ENCODE data around the gene SLC2A1. TPM values are rescaled to one million over a fixed set of nuclear protein-coding genes. Genes with fewer than 3 reads are reported as not detected.
A peak's percentile ranks its signal among the peaks of the same experiment; 100 is the strongest.

Gene SLC2A1
- total RNA-seq, 6 donors from 2014 or later: 6.3 to 24.3 (median 10.5) TPM

DNA sequence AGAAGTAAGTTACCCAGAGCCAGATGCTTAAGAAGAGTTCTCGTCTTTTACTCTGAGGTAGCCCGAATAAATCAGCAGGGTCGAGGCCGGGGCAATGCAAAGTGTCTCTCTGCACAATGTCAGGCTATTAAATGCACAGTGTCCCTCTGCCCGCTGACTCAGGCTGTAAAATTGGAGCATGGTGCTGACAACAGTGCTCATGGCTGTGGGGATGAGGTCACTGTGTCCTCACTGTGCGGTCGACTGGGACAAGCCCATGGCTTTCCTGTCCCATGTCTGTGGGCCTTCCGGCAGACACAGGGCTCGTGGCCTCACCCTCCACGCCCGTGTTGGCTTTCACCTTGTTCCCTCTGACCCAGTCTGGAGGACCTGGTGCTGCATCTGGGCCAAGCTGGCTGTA is 14.6 kb upstream of the SLC2A1 start:
- H3K4me1 ChIP-seq: no peaks in the 10 kb centered on the region
- H3K27me3 ChIP-seq: no peaks in the 10 kb centered on the region
- no peaks in the 10 kb centered on the region for H3K9me3 ChIP-seq
- WGBS, 2 donors: 87 to 88% methylated on average over 6 to 11 of the region's 11 CpGs
- TF ChIP-seq, protein P1, sequence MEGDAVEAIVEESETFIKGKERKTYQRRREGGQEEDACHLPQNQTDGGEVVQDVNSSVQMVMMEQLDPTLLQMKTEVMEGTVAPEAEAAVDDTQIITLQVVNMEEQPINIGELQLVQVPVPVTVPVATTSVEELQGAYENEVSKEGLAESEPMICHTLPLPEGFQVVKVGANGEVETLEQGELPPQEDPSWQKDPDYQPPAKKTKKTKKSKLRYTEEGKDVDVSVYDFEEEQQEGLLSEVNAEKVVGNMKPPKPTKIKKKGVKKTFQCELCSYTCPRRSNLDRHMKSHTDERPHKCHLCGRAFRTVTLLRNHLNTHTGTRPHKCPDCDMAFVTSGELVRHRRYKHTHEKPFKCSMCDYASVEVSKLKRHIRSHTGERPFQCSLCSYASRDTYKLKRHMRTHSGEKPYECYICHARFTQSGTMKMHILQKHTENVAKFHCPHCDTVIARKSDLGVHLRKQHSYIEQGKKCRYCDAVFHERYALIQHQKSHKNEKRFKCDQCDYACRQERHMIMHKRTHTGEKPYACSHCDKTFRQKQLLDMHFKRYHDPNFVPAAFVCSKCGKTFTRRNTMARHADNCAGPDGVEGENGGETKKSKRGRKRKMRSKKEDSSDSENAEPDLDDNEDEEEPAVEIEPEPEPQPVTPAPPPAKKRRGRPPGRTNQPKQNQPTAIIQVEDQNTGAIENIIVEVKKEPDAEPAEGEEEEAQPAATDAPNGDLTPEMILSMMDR (IDR thresholded peaks at IDR 0.05): no peak
- TF ChIP-seq POLR2A (IDR thresholded peaks at IDR 0.05) (no peak), POLR2AphosphoS5 (IDR thresholded peaks at IDR 0.05) (no peak), EP300 (IDR thresholded peaks at IDR 0.05) (no peak)
- H3K4me3 ChIP-seq: no peak overlapping the region
- H3K27ac ChIP-seq: no peak overlapping the region
- ATAC-seq (ENCODE audit: low FRiP score in 2 of 2) (peak in 1 of 2 donors; percentile 55), DNase-seq (no peak)
- H3K36me3 ChIP-seq: no peaks in the 10 kb centered on the region

DNA sequence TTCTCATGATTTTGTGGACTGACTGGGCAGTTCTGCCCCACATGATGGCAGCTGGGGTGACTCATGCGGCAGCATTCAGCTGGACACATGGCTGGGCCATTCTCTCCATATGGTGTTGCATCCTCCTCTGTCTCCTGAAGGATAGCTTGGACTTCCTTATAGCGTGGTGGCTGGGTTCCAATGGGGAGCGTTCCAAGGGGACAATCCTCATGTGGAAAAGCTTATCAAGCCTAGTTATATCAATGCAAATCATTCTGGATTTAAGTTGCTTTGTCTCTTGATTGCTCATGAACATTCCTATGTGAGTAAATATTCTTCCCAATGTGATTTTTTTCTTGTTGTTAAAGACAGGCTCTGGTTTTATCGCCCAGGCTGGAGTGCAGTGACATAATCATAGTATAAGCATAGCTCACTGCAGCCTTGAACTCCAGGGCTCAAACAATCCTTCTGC is 13.2 kb upstream of the SLC2A1 start:
- DNase-seq (no peak), ATAC-seq (ENCODE audit: low FRiP score in 2 of 2) (peak in 1 of 2 donors; percentile 46)
- 74 to 86% methylated on average over 4 of the region's 4 CpGs for WGBS, 2 donors

DNA sequence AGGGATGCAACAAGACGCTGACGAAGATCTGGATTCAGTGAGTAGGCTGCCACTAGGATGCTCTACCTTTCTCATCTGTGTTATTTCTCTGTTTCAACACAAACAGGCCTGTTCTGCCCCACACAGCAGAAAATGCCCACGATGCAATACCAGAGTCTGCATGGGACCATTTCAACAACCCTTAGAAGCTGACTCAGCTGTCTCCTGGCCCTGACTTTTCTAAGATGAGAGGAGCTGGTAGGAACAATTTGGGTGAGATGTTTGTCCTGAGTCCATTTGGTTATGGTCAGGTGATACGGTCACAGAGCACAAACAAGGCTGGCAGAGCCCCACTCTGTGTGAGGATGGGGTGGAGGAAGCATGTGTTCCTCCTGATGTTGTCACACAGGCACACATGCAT is 11.5 kb upstream of the SLC2A1 start:
- ATAC-seq (ENCODE audit: low FRiP score in 2 of 2) (no peak), DNase-seq (no peak)
- 89 to 95% methylated on average over 4 of the region's 4 CpGs for WGBS, 2 donors
- Histone ChIP-seq H3K27ac (no peak overlapping the region), H3K9me3 (no peaks in the 10 kb centered on the region), H3K36me3 (no peaks in the 10 kb centered on the region), H3K4me1 (no peaks in the 10 kb centered on the region), H3K27me3 (no peaks in the 10 kb centered on the region), H3K4me3 (no peak overlapping the region)
- no peak for TF ChIP-seq POLR2AphosphoS5 (IDR thresholded peaks at IDR 0.05)
- TF ChIP-seq, protein P1 (IDR thresholded peaks at IDR 0.05): no peak
- TF ChIP-seq EP300 (IDR thresholded peaks at IDR 0.05): no peak
- TF ChIP-seq POLR2A (IDR thresholded peaks at IDR 0.05): no peak

More for the DNA sequence above, 13.2 kb upstream of the SLC2A1 start:
- Histone ChIP-seq H3K27me3 (no peaks in the 10 kb centered on the region), H3K4me1 (no peaks in the 10 kb centered on the region), H3K9me3 (no peaks in the 10 kb centered on the region), H3K4me3 (no peak overlapping the region), H3K27ac (no peak overlapping the region), H3K36me3 (no peaks in the 10 kb centered on the region)
- no peak for TF ChIP-seq POLR2A (IDR thresholded peaks at IDR 0.05)
- TF ChIP-seq, protein P1 (IDR thresholded peaks at IDR 0.05): no peak
- TF ChIP-seq EP300 (IDR thresholded peaks at IDR 0.05): no peak
- no peak for TF ChIP-seq POLR2AphosphoS5 (IDR thresholded peaks at IDR 0.05)

DNA sequence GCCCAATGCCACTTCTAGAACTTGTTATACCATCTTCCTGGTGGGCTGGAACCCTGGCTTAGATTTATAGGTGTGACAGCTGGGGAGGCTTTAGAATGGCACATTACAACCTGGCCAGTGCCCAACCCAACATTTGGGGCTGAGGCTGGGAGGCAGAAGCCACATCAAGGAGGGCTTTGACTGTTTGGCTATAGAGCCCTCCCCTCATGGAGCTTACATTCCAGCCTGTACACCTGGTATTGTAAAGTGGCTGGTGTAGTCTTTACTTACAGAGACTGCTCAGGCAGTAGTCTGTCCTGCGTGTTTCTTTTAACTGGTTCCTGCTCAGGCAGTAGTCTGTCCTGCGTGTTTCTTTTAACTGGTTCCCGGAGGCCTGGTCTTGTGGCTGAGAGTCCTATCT is 10.0 kb upstream of the SLC2A1 start:
- 77 to 86% methylated on average over 3 of the region's 3 CpGs for WGBS, 2 donors
- TF ChIP-seq EP300 (IDR thresholded peaks at IDR 0.05) (no peak), POLR2A (IDR thresholded peaks at IDR 0.05) (no peak), POLR2AphosphoS5 (IDR thresholded peaks at IDR 0.05) (no peak)
- TF ChIP-seq, protein P1 (IDR thresholded peaks at IDR 0.05): no peak
- H3K4me3 ChIP-seq: no peak overlapping the region
- H3K27ac ChIP-seq: no peak overlapping the region
- no peaks in the 10 kb centered on the region for H3K9me3 ChIP-seq
- DNase-seq (no peak), ATAC-seq (ENCODE audit: low FRiP score in 2 of 2) (no peak)
- no peaks in the 10 kb centered on the region for H3K36me3 ChIP-seq
- no peaks in the 10 kb centered on the region for H3K27me3 ChIP-seq
- H3K4me1 ChIP-seq: no peaks in the 10 kb centered on the region
